Hippocampal formation (tissue), 2 donors: ENCODE data around the gene PLCL1.
"Not testable (repeated sequence)": the region's sequence is repeated elsewhere in the genome, so short reads cannot be mapped to it uniquely, and the experiment has no call there.

Source experiments
- DNase-seq, 2 donors: peaks; one replicate each; lab custom pipeline; 2025; lab: John Stamatoyannopoulos, UW

The PLCL1 gene

DNA sequence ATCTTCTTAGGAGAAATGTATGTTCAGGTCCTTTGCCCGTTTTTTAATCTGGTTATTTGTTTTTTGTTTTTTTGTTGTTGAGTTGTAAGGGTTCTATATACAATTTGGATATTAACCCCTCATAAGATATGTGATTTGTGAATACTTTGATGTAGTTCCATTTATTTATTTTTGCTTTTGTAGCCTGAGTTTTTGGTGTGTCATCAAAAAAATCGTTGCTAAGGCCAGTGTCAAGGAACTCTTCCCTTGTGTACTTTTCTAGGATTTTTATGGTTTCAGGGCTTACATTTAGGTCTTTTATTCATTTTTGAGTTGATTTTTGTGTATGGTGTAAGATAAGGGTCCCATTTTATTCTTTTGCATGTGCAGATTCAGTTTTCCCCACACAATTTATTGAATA lies 372.6 kb downstream of the PLCL1 start:
- no peak for DNase-seq

DNA sequence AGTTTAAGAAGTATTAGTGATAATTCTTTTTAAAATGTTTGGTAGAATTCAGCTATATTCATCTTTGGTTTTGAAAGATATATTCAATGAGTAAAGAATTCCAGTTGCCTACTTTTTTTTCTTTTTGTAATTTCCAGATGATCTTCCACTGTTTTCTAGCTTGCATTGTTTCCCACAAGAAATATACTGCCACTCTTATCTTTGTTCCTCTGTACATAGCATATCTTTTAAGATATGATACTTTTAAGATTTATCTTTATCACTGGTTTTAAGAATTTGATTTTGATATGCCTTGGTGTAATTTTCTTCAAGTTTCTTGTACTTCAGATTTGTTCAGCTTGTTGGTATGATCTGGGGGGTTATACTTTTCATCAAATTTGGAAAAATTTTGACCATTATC lies 374.4 kb downstream of the PLCL1 start:
- no peak for DNase-seq

DNA sequence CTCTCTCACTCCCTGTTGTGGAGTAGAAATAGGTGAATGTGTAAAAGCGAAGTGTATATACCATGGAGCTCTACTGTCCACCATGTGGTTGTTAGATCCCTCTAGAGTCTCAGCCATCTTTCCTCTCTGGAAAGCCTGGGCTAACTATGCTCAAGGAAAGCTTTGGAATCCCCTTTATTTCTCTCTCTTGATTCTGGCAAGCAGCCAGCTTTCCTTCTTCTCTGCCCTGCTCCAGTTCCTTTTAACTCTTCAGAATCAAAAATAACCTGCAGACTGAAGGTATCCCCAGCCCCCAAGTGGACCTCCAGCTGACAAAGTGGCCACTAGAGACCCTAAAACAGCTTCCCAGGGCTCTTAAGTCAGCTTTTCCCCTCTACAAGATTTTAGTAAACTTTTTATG lies 381.9 kb downstream of the PLCL1 start:
- DNase-seq: no peak

DNA sequence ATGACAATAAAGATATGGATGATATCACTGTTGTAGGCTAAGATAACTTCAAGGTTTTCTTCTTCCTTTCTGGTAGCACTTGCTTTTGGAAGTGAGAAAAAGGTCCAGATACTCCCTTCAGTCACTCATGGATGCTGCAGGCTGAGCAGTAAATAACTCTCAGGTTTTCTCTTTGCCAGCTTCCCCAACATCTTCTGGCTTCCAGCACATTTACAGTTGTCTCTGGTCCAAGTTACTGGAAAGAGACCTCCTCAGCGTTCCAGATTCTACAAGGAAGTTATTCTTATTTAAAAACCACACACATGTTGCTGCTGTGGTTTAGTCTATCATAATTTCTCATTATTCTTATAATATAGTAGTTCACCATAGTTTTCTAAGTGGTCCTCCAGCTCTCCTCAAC lies 383.4 kb downstream of the PLCL1 start:
- no peak for DNase-seq

DNA sequence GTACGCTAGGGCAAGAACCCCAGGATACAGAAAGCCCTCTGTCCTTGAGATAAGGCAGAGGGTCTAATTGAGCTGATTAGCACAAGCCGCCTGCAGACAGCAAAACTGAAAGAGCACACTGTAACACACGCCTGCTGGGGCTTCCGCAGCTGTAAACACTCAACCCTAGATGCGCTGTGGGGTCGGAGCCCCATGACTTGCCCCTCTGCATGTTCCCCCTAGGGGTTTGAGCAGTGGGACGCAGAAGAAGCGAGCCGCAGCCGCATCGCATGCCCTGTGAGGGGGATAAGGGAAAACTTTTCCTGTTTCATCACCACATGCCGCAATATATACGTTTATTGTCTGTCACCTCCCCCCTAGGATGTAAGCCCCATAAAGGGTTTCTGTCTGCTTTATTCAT lies 384.6 kb downstream of the PLCL1 start:
- no peak for DNase-seq

DNA sequence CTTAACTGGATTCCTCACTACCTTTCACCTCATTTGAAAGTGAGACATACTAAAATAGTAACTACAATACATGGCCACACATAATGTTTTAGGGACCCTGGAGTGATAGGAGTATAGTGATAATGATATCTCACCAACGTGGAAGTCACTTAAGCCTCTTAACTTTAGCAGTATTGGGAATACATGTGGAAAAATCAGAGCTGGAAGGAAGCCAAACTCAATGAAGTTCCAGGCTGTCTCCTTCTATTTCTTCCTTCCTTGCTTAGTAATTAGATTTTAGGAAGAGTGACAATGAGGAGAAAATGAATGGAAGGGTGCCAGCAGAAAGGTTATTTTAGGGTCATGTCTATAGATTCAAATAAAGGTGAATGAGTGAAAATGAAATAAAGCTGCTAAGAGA lies 387.3 kb downstream of the PLCL1 start:
- DNase-seq: no peak

DNA sequence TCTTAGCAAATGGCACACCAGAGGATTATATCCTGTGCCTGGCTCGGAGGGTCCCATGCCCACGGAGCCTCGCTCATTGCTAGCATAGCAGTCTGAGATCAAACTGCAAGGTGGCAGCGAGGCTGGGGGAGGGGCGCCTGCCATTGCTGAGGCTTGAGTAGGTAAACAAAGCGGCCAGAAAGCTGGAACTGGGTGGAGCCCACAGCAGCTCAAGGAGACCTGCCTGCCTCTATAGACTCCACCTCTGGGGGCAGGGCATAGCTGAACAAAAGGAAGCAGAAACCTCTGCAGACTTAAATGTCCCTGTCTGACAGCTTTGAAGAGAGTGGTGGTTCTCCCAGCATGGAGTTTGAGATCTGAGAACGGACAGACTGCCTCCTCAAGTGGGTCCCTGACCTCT lies 392.2 kb downstream of the PLCL1 start:
- DNase-seq: not testable (repeated sequence)
